IMR-90 (cell line): ENCODE measurements around the gene LHX1. TPM values are rescaled to one million over a fixed set of nuclear protein-coding genes. Genes with fewer than 3 reads are reported as not detected.

Experiments
- ATAC-seq: fragments of 200-7000 bp; cut with Tn5 transposase; 2 replicates; pipeline ENCODE4 v1.9.1; 2020; ENCODE audit warnings: low read depth, mild to moderate bottlenecking, moderate library complexity
- BruUV-seq: library from RNA; stranded (reverse); fragments of 400-500 nt; replicated peaks from 2 replicates; lab custom pipeline; 2021; lab: Mats Ljungman, UMichigan
- CTCF ChIA-PET: fragments of 300-600 bp; formaldehyde crosslinking; extraction: SDS; loops from one replicate; lab custom pipeline; 2021; ENCODE audit warnings: antibody characterized with exemption; lab: Yijun Ruan, JAX
- POLR2A ChIA-PET: fragments of 300-600 bp; sonication (Branson Sonifier 250); formaldehyde crosslinking; loops from one replicate; lab custom pipeline; 2022; ENCODE audit warnings: antibody characterized with exemption; ENCODE audit not compliant: unreplicated experiment; lab: Charles Lee
- DNase-seq: peaks from one replicate; pipeline ENCODE4 v3.0.0; 2013
- H2AFZ ChIP-seq: replicated peaks from 2 replicates; pipeline ENCODE3; 2013; ENCODE audit warnings: low read length, mild to moderate bottlenecking; ENCODE audit not compliant: poor library complexity
- H2AK5ac ChIP-seq: 2 replicates; pipeline ENCODE4 v1.6.1; 2013; ENCODE audit warnings: low read depth, low read length, inconsistent platforms
- H2AK9ac ChIP-seq: replicated peaks from 2 replicates; pipeline ENCODE3; 2013; ENCODE audit warnings: mild to moderate bottlenecking, low read depth, low read length, moderate library complexity; ENCODE audit not compliant: poor library complexity
- H2BK120ac ChIP-seq: 2 replicates; pipeline ENCODE4 v1.6.1; 2013; ENCODE audit warnings: low read depth, low read length, inconsistent platforms
- H2BK15ac ChIP-seq: 3 replicates; pipeline ENCODE4 v1.6.1; 2013; ENCODE audit warnings: low read depth, low read length, inconsistent platforms
- H2BK20ac ChIP-seq: 2 replicates; pipeline ENCODE4 v1.6.1; 2013; ENCODE audit warnings: low read depth, mild to moderate bottlenecking, inconsistent platforms, low read length, moderate library complexity
- H2BK5ac ChIP-seq: 2 replicates; pipeline ENCODE4 v1.6.1; 2013; ENCODE audit warnings: mild to moderate bottlenecking, low read depth, low read length, inconsistent platforms; ENCODE audit not compliant: poor library complexity, severe bottlenecking
- H3K14ac ChIP-seq: replicated peaks from 2 replicates; pipeline ENCODE4 v1.6.1; 2013; ENCODE audit warnings: low read depth, low read length, inconsistent platforms
- H3K18ac ChIP-seq: 2 replicates; pipeline ENCODE4 v1.6.1; 2013; ENCODE audit warnings: low read depth, low read length, control low read depth
- H3K23ac ChIP-seq: 2 replicates; pipeline ENCODE4 v1.6.1; 2013; ENCODE audit warnings: low read depth, low read length, inconsistent platforms
- H3K27ac ChIP-seq: 2 replicates; pipeline ENCODE4 v1.5.1; 2013; ENCODE audit warnings: mild to moderate bottlenecking, control low read depth, low read length; ENCODE audit not compliant: insufficient read depth
- H3K27me3 ChIP-seq: 2 replicates; pipeline ENCODE4 v1.6.1; 2013; ENCODE audit warnings: low read length; ENCODE audit not compliant: control insufficient read depth, insufficient read depth
- H3K36me3 ChIP-seq: 2 replicates; pipeline ENCODE4 v1.6.1; 2013; ENCODE audit warnings: low read length, mixed read lengths; ENCODE audit not compliant: control insufficient read depth, insufficient read depth
- H3K4ac ChIP-seq: 2 replicates; pipeline ENCODE4 v1.6.1; 2013; ENCODE audit warnings: low read depth, low read length, inconsistent platforms
- H3K4me1 ChIP-seq: 2 replicates; pipeline ENCODE4 v1.6.1; 2013; ENCODE audit warnings: low read length, mixed read lengths; ENCODE audit not compliant: control insufficient read depth, insufficient read depth
- H3K4me2 ChIP-seq: 2 replicates; pipeline ENCODE4 v1.6.1; 2013; ENCODE audit warnings: low read depth, mild to moderate bottlenecking, control low read depth, low read length, moderate library complexity
- H3K4me3 ChIP-seq: 2 replicates; pipeline ENCODE4 v1.5.1; 2013; ENCODE audit warnings: low read depth, mild to moderate bottlenecking, control low read depth, low read length, moderate library complexity; ENCODE audit not compliant: insufficient read depth
- H3K56ac ChIP-seq: 2 replicates; pipeline ENCODE4 v1.6.1; 2013; ENCODE audit warnings: low read length, inconsistent platforms; ENCODE audit not compliant: insufficient read depth; ENCODE audit errors: extremely low read depth
- H3K79me1 ChIP-seq, 2 experiments: 2 replicates each; pipeline ENCODE4 v1.6.1; 2013; ENCODE audit warnings: low read length in 2 of 2, inconsistent platforms in 1 of 2, low read depth in 1 of 2
- H3K9ac ChIP-seq: 2 replicates; pipeline ENCODE4 v1.6.1; 2013; ENCODE audit warnings: low read depth, low read length, control low read depth
- H3K9me1 ChIP-seq: 2 replicates; pipeline ENCODE4 v1.6.1; 2013; ENCODE audit warnings: low read length, inconsistent platforms; ENCODE audit not compliant: insufficient read depth
- H3K9me3 ChIP-seq: 2 replicates; pipeline ENCODE4 v1.6.1; 2013; ENCODE audit warnings: low read length; ENCODE audit not compliant: control insufficient read depth, insufficient read depth
- H4K20me1 ChIP-seq: 2 replicates; pipeline ENCODE4 v1.6.1; 2013; ENCODE audit warnings: low read length, inconsistent platforms; ENCODE audit not compliant: insufficient read depth
- H4K5ac ChIP-seq: 2 replicates; pipeline ENCODE4 v1.6.1; 2013; ENCODE audit warnings: mild to moderate bottlenecking, low read depth, low read length, control low read depth
- H4K8ac ChIP-seq, 2 experiments: 2 replicates each; pipeline ENCODE4 v1.6.1; 2013; ENCODE audit warnings: low read depth in 2 of 2, low read length in 2 of 2, control low read depth in 1 of 2, inconsistent platforms in 1 of 2
- H4K91ac ChIP-seq: 2 replicates; pipeline ENCODE4 v1.6.1; 2013; ENCODE audit warnings: low read depth, low read length, inconsistent platforms; ENCODE audit not compliant: insufficient read depth
- BHLHE40 ChIP-seq: fragments of 150-350 bp; IDR thresholded peaks from 2 replicates; pipeline ENCODE4 v1.6.1; 2016; ENCODE audit warnings: mild to moderate bottlenecking, low read depth, low read length
- CEBPB ChIP-seq: IDR thresholded peaks from 2 replicates; pipeline ENCODE4 v1.6.1; 2012; ENCODE audit warnings: low read depth, low read length, improper control_type of control experiment
- CHD1 ChIP-seq: IDR thresholded peaks from 2 replicates; pipeline ENCODE4 v1.6.1; 2012; ENCODE audit warnings: low read depth, low read length, improper control_type of control experiment
- CTCF ChIP-seq: conservative IDR thresholded peaks from 2 replicates; pipeline ENCODE4 v1.5.1; 2012; ENCODE audit warnings: mild to moderate bottlenecking, low read depth, low read length, improper control_type of control experiment
- FOS ChIP-seq: fragments of 150-350 bp; IDR thresholded peaks from 2 replicates; pipeline ENCODE4 v1.6.1; 2016; ENCODE audit warnings: low read depth, low read length
- MAZ ChIP-seq: IDR thresholded peaks from 2 replicates; pipeline ENCODE4 v1.6.1; 2012; ENCODE audit warnings: low read depth, mild to moderate bottlenecking, low read length, improper control_type of control experiment, moderate library complexity, borderline replicate concordance
- MXI1 ChIP-seq: IDR thresholded peaks from 2 replicates; pipeline ENCODE4 v1.6.1; 2012; ENCODE audit warnings: low read depth, mild to moderate bottlenecking, low read length, moderate library complexity, borderline replicate concordance
- NFE2L2 ChIP-seq: fragments of 150-350 bp; IDR thresholded peaks from 2 replicates; pipeline ENCODE4 v1.6.1; 2016; ENCODE audit warnings: low read depth, mild to moderate bottlenecking, low read length
- POLR2A ChIP-seq: IDR thresholded peaks from 2 replicates; pipeline ENCODE4 v1.6.1; 2012; ENCODE audit warnings: mild to moderate bottlenecking, low read depth, low read length
- RAD21 ChIP-seq: IDR thresholded peaks from 2 replicates; pipeline ENCODE4 v1.6.1; 2012; ENCODE audit warnings: low read length, improper control_type of control experiment
- RCOR1 ChIP-seq: IDR thresholded peaks from 2 replicates; pipeline ENCODE4 v1.6.1; 2012; ENCODE audit warnings: mild to moderate bottlenecking, low read length, improper control_type of control experiment; ENCODE audit not compliant: insufficient replicate concordance
- RFX5 ChIP-seq: IDR thresholded peaks from 2 replicates; pipeline ENCODE4 v1.8.0; 2012; ENCODE audit warnings: low read depth, mild to moderate bottlenecking, low read length, moderate library complexity
- WGBS, 2 experiments: methylation state at CpG; one replicate each; pipeline versions ENCODE4 v1.1.5 to v1.1.7; 2013; ENCODE audit warnings: missing lambda C conversion rate in 2 of 2; ENCODE audit not compliant: insufficient read length in 1 of 2; ENCODE audit errors: extremely low coverage in 2 of 2; 5-methylcytosine and 5-hydroxymethylcytosine counted together
- dilution Hi-C: fragments of 300-500 bp; cut with HindIII; formaldehyde crosslinking; loops from one replicate; pipeline ENCODE4 v1.14.3; 2018; ENCODE audit warnings: low sequenced_read_pairs; ENCODE audit not compliant: unreplicated experiment
- in situ Hi-C: fragments of 300-500 bp; cut with MboI; formaldehyde crosslinking; loops from 3 replicates; pipeline ENCODE4 v1.14.3; 2019; ENCODE audit warnings: low sequenced_read_pairs, inconsistent platforms, mixed read lengths
- intact Hi-C: fragments of 100-400 bp; cut with micrococcal nuclease; formaldehyde crosslinking; loops from 2 replicates; pipeline ENCODE4 v1.10.0; 2022
- polyA plus RNA-seq, 3 experiments: library from polyadenylated mRNA; depleted of rRNA; stranded (reverse); fragments of >200 nt; gene quantifications; 2 replicates each; pipeline ENCODE4 v1.2.3, GENCODE V29; 2012; ENCODE audit warnings: low replicate concordance in 1 of 3
- total RNA-seq: library from RNA; depleted of rRNA; stranded (reverse); fragments of >200 nt; gene quantifications from 2 replicates; pipeline ENCODE4 v1.2.3, GENCODE V29; 2012
- TF ChIP-seq, protein P1 (sequence below): fragments of 150-350 bp; IDR thresholded peaks from 2 replicates; pipeline ENCODE4 v1.6.1; 2016; ENCODE audit warnings: low read depth, mild to moderate bottlenecking, low read length, moderate library complexity, borderline replicate concordance

Gene LHX1
- total and polyA plus RNA-seq, 2 of the 4 experiments (the other 2 are of a cell fraction), result not detected

DNA sequence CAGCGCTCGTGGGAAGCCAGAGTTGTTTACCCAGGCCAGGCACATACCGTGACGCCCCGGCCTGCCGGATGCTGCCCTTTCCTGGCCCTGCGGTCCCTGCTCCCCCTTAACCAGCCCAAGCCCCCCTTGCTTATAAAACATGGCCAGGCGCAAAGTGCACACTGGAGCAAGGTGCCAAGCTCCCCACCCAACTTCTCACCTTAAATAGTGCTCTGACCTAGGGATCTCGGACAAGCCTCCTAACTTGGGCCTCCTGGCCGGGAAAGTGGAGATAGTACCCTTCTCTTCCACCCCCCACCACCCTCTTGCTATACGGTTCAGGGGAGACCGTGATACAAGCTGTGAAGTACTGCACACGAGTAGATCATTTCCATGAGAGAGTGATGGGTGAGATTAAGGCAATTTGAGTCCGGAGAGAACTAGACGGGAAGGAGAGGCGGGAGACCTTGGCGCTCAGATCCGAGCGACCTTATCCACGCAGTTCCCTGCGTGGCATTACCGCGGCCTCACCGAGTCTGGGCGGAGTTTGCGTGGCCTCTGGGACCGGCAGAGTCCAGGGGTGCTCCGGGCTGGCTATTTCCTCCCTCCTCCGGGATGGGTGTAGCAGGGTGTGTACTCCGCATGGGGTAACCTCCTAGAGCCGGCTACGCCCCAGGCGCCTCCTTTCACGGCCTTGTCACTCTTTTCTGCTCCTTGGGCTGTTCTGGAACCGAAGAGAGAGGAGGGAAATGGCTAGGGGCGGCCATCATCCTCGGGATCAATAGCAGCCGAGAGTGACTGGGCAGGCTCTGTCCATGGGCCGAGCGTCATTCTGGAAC lies 4.4 kb upstream of the LHX1 start (continued):
- TF ChIP-seq MXI1, result no peak
- TF ChIP-seq POLR2A, result no peak
- no peak for TF ChIP-seq MAZ
- TF ChIP-seq FOS, result no peak

DNA sequence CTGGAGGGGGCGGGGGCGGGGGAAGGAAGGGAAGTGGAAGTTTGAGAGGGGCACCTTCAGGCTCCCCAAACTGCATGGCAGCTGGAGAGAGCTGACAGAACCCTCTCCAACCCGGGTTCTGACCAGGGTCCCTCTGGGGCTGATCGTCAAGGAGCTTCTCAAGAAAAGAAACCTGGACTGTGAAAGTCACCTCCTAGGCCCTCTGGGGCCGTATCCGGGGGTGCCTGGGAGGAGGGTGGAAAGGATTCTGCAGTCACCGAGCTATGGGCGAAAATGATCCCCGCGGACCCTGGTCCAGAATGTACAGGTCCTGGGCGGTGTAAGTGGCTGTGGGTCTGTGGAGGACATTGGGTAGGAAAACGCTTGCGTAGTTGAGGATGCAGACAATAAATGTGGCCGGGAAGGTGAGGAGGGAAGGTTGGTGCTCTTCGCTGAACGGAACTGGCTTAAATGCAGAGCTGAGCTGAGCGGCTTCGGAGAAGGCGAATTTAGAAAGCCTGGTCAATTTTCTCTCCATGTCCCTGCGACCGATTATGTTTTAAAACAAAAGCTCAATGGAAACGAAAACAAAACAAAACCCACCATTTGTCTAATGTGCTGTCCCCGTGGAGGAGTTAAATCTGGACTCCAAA lies 3.6 kb upstream of the LHX1 start:
- no peak overlapping the region for H2BK120ac ChIP-seq
- H3K9me1 ChIP-seq, result peaks cover 7% of the 10 kb centered on the region; the same call in 1 of the 2 replicates
- WGBS, 2 experiments, result 13% methylated on average over 8 of the region's 23 CpGs; no CpG with 5 or more reads in 1 of the 2 experiments
- H3K23ac ChIP-seq, result no peak overlapping the region; the same call in 1 of the 2 replicates
- H2BK5ac ChIP-seq, result no peak overlapping the region
- H4K20me1 ChIP-seq, result peaks cover 24% of the 10 kb centered on the region
- BruUV-seq, result no TSS peak
- H3K36me3 ChIP-seq, result no peaks in the 10 kb centered on the region
- ATAC-seq (no peak), DNase-seq (no peak)
- H2BK15ac ChIP-seq, result no peak overlapping the region
- H3K79me1 ChIP-seq, result no peaks in the 10 kb centered on the region
- H2BK20ac ChIP-seq, result no peak overlapping the region
- no peak overlapping the region for H4K91ac ChIP-seq
- H3K18ac ChIP-seq, result no peak overlapping the region
- no peak overlapping the region for H3K9ac ChIP-seq
- peaks cover 6% of the 10 kb centered on the region; the same call in 1 of the 2 replicates for H3K4me1 ChIP-seq
- no peak overlapping the region for H3K14ac ChIP-seq
- peaks cover 13% of the 10 kb centered on the region; the same call in 1 of the 2 replicates for H3K9me3 ChIP-seq
- CTCF ChIA-PET, result no interaction called here
- no peak overlapping the region for H2AK5ac ChIP-seq
- no peak overlapping the region for H4K8ac ChIP-seq
- peak overlapping the region; percentile 17 for H2AFZ ChIP-seq
- no peak overlapping the region; the same call in 1 of the 2 replicates for H3K4me2 ChIP-seq
- no peak overlapping the region for H3K27ac ChIP-seq
- H4K5ac ChIP-seq, result no peak overlapping the region
- peak overlapping the region; percentile 9 for H2AK9ac ChIP-seq
- H3K27me3 ChIP-seq, result peaks cover 99% of the 10 kb centered on the region
- in situ Hi-C loops (no loop called here), dilution Hi-C loops (no loop called here), intact Hi-C loops (loop anchor here (10.0 kb wide), 1 partner anchor 79 kb away; no protein-coding TSS in a partner anchor)
- no peak overlapping the region for H3K56ac ChIP-seq
- POLR2A ChIA-PET, result no interaction called here
- H3K4me3 ChIP-seq, result no peak overlapping the region
- no peak overlapping the region for H3K4ac ChIP-seq
- TF ChIP-seq BHLHE40 (no peak), RAD21 (no peak), CHD1 (no peak), CTCF (no peak), CEBPB (no peak), RCOR1 (no peak), NFE2L2 (no peak), RFX5 (no peak), MXI1 (no peak), FOS (no peak)
- TF ChIP-seq, protein P1, sequence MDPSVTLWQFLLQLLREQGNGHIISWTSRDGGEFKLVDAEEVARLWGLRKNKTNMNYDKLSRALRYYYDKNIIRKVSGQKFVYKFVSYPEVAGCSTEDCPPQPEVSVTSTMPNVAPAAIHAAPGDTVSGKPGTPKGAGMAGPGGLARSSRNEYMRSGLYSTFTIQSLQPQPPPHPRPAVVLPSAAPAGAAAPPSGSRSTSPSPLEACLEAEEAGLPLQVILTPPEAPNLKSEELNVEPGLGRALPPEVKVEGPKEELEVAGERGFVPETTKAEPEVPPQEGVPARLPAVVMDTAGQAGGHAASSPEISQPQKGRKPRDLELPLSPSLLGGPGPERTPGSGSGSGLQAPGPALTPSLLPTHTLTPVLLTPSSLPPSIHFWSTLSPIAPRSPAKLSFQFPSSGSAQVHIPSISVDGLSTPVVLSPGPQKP, result no peak
